ENCODE results near the gene HTR2A. TPM values are rescaled to one million over a fixed set of nuclear protein-coding genes. Genes with fewer than 3 reads are reported as not detected.

Gene HTR2A
- 16.8 TPM for total RNA-seq

DNA sequence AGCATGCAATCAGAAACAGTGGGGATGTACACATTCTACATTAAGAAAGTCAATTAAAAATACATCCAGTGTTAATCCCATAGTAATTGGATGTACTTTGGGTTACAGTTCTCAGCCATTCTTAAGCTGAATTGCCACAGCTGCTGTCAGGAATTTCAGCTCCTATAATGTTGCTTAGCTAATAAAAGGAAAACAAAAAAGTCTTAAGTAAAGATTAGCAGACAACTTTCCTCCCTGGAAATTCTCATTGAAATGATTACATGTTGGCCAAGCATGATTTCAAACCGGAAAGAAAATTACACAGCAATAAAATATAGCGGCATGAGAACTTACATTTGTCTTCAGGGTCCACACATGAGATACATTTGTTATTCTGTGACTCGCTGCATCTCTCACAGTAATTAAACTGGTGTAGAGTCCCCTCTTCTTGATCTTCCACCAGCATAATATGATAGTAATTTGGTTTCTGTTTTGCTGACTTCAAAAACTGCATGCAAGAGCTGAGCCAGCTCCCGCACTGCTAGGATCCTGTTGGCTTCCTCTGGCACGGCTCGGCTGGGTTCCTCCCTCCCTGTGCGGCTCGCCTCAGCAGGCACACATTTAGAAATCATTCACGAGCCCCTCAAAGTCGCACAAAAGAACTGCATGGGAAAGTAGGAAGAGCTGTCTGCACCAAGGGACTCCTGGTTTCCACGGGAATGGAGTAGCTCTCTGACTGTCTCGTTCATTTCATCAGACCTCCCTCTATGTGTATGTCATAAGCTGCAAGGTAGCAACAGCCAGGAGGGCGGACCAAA, at the start of gene HTR2A:
Gene HTR2A, minus strand, starts transcription at position 713 of the 797 bp plus-strand sequence. CDS start 1,147 bp downstream, outside the sequence.

GRCh38 chr13:46796515-46797474, 100.1 kb downstream of the HTR2A start, which contains the start of gene ESD:
ESD (minus strand) TSS chr13:46797161; CDS start chr13:46791413, 5,748 bp downstream.

Other genes with a start within 250 kb of the HTR2A start
- 116 TPM for gene ESD, start 99.9 kb downstream of the HTR2A start, total RNA-seq

All from diencephalon (tissue), 1 donor.